B cell (primary cell): ENCODE results near the gene TBR1. TPM values are rescaled to one million over a fixed set of nuclear protein-coding genes. Genes with fewer than 3 reads are reported as not detected.

ENCODE experiments used
- ATAC-seq: fragments of 200-7000 bp; cut with Tn5 transposase; one replicate; pipeline ENCODE4 v1.10.0; 2021; ENCODE audit warnings: low read depth, mild to moderate bottlenecking, moderate number of reproducible peaks, moderate library complexity
- CTCF ChIA-PET: fragments of 350-600 bp; sonication (Branson Sonifier 250); formaldehyde crosslinking; loops from one replicate; lab custom pipeline; 2021; ENCODE audit warnings: antibody characterized with exemption, inconsistent platforms; lab: Charles Lee
- POLR2A ChIA-PET: fragments of 350-600 bp; sonication (Branson Sonifier 250); formaldehyde crosslinking; loops from one replicate; lab custom pipeline; 2021; ENCODE audit warnings: antibody characterized with exemption; lab: Charles Lee
- DNase-seq: peaks from one replicate; pipeline ENCODE4 v3.0.0; 2013
- H2AFZ ChIP-seq: 2 replicates; pipeline ENCODE4 v1.6.1; 2012; ENCODE audit warnings: mild to moderate bottlenecking, low read depth, low read length; ENCODE audit not compliant: insufficient read depth, poor library complexity, severe bottlenecking
- H3K27ac ChIP-seq, 2 donors: 1 replicate in 1 of 2; 2 replicates in 1 of 2; pipeline ENCODE4 v1.5.1; 2012 to 2013; ENCODE audit warnings: low read length in 2 of 2, mild to moderate bottlenecking in 2 of 2, moderate library complexity in 1 of 2
- H3K27me3 ChIP-seq, 4 experiments: fragments of 200-600 bp in 1 of 4; sonication (generic) in 1 of 4; replicated peaks in 1 of 4; 1 replicate in 2 of 4; 2 replicates in 2 of 4; pipeline versions ENCODE4 v1.6.1 to v1.7.0; 2013 to 2016; ENCODE audit warnings: low read length in 3 of 4, mild to moderate bottlenecking in 2 of 4, mixed read lengths in 1 of 4, moderate library complexity in 1 of 4; ENCODE audit not compliant: insufficient read depth in 4 of 4, control insufficient read depth in 3 of 4; ENCODE audit errors: control extremely low read depth in 1 of 4
- H3K36me3 ChIP-seq, 2 experiments: replicated peaks in 1 of 2; 1 replicate in 1 of 2; 2 replicates in 1 of 2; pipeline versions ENCODE4 v1.6.1 to v1.7.1; 2013; ENCODE audit warnings: low read length in 1 of 2; ENCODE audit not compliant: insufficient read depth in 2 of 2, control insufficient read depth in 1 of 2; ENCODE audit errors: control extremely low read depth in 1 of 2, extremely low read depth in 1 of 2
- H3K4me1 ChIP-seq, 2 donors: fragments of 200-600 bp in 1 of 2; sonication (generic) in 1 of 2; 1 replicate in 1 of 2; 2 replicates in 1 of 2; pipeline versions ENCODE4 v1.5.1 to v1.6.1; 2013 to 2017; ENCODE audit warnings: low read length in 2 of 2; ENCODE audit not compliant: control insufficient read depth in 2 of 2, insufficient read depth in 2 of 2
- H3K4me2 ChIP-seq: replicated peaks from 2 replicates; pipeline ENCODE3; 2012; ENCODE audit warnings: mild to moderate bottlenecking, low read depth, low read length; ENCODE audit not compliant: poor library complexity, severe bottlenecking
- H3K4me3 ChIP-seq, 5 experiments: fragments of 200-600 bp in 1 of 5; sonication (generic) in 1 of 5; 1 replicate in 3 of 5; 2 replicates in 2 of 5; pipeline versions ENCODE4 v1.5.1 to v1.7.0; 2011 to 2016; ENCODE audit warnings: low read length in 4 of 5, mild to moderate bottlenecking in 4 of 5, low read depth in 2 of 5, control low read depth in 1 of 5, moderate library complexity in 1 of 5; ENCODE audit not compliant: insufficient read depth in 1 of 5; ENCODE audit errors: control extremely low read depth in 1 of 5, extremely low read depth in 1 of 5
- H3K79me2 ChIP-seq: fragments of 200-600 bp; sonication (generic); one replicate; pipeline ENCODE4 v1.6.0; 2016; ENCODE audit warnings: low read length; ENCODE audit not compliant: control insufficient read depth, insufficient read depth
- H3K9ac ChIP-seq: fragments of 200-600 bp; sonication (generic); 2 replicates; pipeline ENCODE4 v1.6.1; 2017; ENCODE audit warnings: mild to moderate bottlenecking, low read length, moderate library complexity
- H3K9me3 ChIP-seq, 3 donors: one replicate each; pipeline versions ENCODE4 v1.6.1 to v1.7.1; 2013; ENCODE audit warnings: low read length in 2 of 3; ENCODE audit not compliant: control insufficient read depth in 2 of 3, insufficient read depth in 1 of 3; ENCODE audit errors: control extremely low read depth in 1 of 3
- H4K20me1 ChIP-seq: 2 replicates; pipeline ENCODE4 v1.6.0; 2012; ENCODE audit warnings: mild to moderate bottlenecking, low read length; ENCODE audit not compliant: insufficient read depth, control insufficient read depth, poor library complexity, severe bottlenecking
- H3K27ac Mint-ChIP-seq: one replicate; pipeline ENCODE4 v1.8.0; 2021; ENCODE audit warnings: mixed read lengths
- H3K27me3 Mint-ChIP-seq: one replicate; pipeline ENCODE4 v1.8.0; 2021; ENCODE audit warnings: mixed read lengths
- H3K4me1 Mint-ChIP-seq: one replicate; pipeline ENCODE4 v1.8.0; 2021; ENCODE audit warnings: mixed read lengths
- H3K4me3 Mint-ChIP-seq: one replicate; pipeline ENCODE4 v1.8.0; 2021; ENCODE audit warnings: mixed read lengths
- H3K9me3 Mint-ChIP-seq: one replicate; pipeline ENCODE4 v1.8.0; 2022; ENCODE audit warnings: mixed read lengths; ENCODE audit not compliant: insufficient read depth
- CTCF ChIP-seq: fragments of 200-600 bp; IDR thresholded peaks from one replicate; pipeline ENCODE4 v1.8.0; 2022; ENCODE audit warnings: antibody characterized with exemption, mild to moderate bottlenecking
- EZH2 ChIP-seq: IDR thresholded peaks from 2 replicates; pipeline ENCODE4 v1.6.1; 2012; ENCODE audit warnings: borderline replicate concordance, low read depth, mild to moderate bottlenecking, moderate library complexity, low read length; ENCODE audit not compliant: insufficient read depth, poor library complexity, severe bottlenecking
- WGBS: methylation state at CpG from one replicate; pipeline ENCODE4 v1.1.5; 2013; ENCODE audit warnings: missing lambda C conversion rate; ENCODE audit not compliant: insufficient coverage; 5-methylcytosine and 5-hydroxymethylcytosine counted together
- intact Hi-C: fragments of 100-400 bp; cut with micrococcal nuclease; formaldehyde crosslinking; loops from one replicate; pipeline ENCODE4 v1.10.0; 2022
- polyA plus RNA-seq: library from polyadenylated mRNA; depleted of rRNA; stranded (reverse); fragments of >200 nt; gene quantifications from 2 replicates; pipeline ENCODE4 v1.2.3, GENCODE V29; 2012
- total RNA-seq, 2 donors: library from RNA; stranded (reverse); fragments of 120-200 nt in 1 of 2; gene quantifications; 1 replicate in 1 of 2; 2 replicates in 1 of 2; pipeline versions ENCODE4 v1.2.3 to v1.2.4, GENCODE V29; 2013 to 2022

Gene TBR1
- total and polyA plus RNA-seq, 2 donors (not counting 1 experiment from before 2014, with no cell fraction given), result not detected

- no peaks in the 10 kb centered on the region for H3K36me3 ChIP-seq
- peak overlapping the region; percentile 71 for H3K4me3 Mint-ChIP-seq
- peak overlapping the region; percentile 71 for H3K4me2 ChIP-seq
- peak; percentile 87 for TF ChIP-seq EZH2
- no peak for TF ChIP-seq CTCF
- H3K9ac ChIP-seq, result peak overlapping the region; percentile 49
- 7% methylated on average over 124 of the region's 125 CpGs for WGBS
- peak overlapping the region; percentile 61 for H3K27ac Mint-ChIP-seq
- peaks cover 34% of the 10 kb centered on the region for H3K4me1 Mint-ChIP-seq
- H3K9me3 Mint-ChIP-seq, result peaks cover 4% of the 10 kb centered on the region
- peak overlapping the region in 3 of 5 experiments; percentile 16 to 30 (median 22) for H3K4me3 ChIP-seq
- ChIA-PET CTCF (no interaction called here), POLR2A (no interaction called here)
- peaks cover 4 to 85% (median 75%) of the 10 kb centered on the region in 4 experiments for H3K27me3 ChIP-seq
- no peak overlapping the region for H3K27ac ChIP-seq
- DNase-seq (peak; percentile 55), ATAC-seq (peak; percentile 31)
- peaks cover 85% of the 10 kb centered on the region for H3K27me3 Mint-ChIP-seq
- H2AFZ ChIP-seq, result peak overlapping the region; percentile 15
- H3K79me2 ChIP-seq, result no peaks in the 10 kb centered on the region
- H4K20me1 ChIP-seq, result no peaks in the 10 kb centered on the region
- H3K9me3 ChIP-seq, result peaks cover 4 to 42% (median 10%) of the 10 kb centered on the region in 3 donors
- intact Hi-C loops, result no loop called here
- H3K4me1 ChIP-seq, result peaks cover 30 to 63% of the 10 kb centered on the region in 2 donors
Observed at GRCh38 chr2:161423421-161424393, 7.6 kb downstream of the TBR1 start.

DNA sequence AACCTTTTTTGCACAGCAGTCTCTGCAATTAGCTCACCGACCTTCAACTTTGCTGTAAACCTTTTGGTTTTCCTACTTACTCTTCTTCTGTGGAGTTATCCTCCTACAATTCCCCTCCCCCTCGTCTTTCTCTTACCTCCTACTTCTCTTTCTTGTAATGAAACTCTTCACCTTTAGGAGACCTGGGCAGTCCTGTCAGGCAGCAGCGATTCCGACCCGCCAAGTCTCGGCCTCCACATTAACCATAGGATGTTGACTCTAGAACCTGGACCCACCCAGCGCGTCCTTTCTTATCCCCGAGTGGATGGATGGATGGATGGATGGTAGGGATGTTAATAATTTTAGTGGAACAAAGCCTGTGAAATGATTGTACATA, 8.3 kb downstream of the TBR1 start:
- H3K4me1 Mint-ChIP-seq, result peaks cover 27% of the 10 kb centered on the region
- H3K4me3 Mint-ChIP-seq, result peak overlapping the region; percentile 68
- 3% methylated on average over 3 of the region's 9 CpGs for whole genome bisulfite sequencing
- intact Hi-C loops, result no loop called here
- no peak overlapping the region for H3K9ac ChIP-seq
- H2AFZ ChIP-seq, result peak overlapping the region; percentile 15
- ChIA-PET CTCF (interaction anchor here (0.9 kb wide), 1 partner anchor 8 kb away, joined by 3 read pairs; the partner anchor contains the start of gene TBR1), POLR2A (no interaction called here)
- H3K79me2 ChIP-seq, result no peaks in the 10 kb centered on the region
- H3K9me3 ChIP-seq, result peaks cover 4 to 38% (median 10%) of the 10 kb centered on the region in 3 donors
- H3K9me3 Mint-ChIP-seq, result peaks cover 4% of the 10 kb centered on the region
- no peaks in the 10 kb centered on the region for H3K36me3 ChIP-seq
- peaks cover 4 to 85% (median 76%) of the 10 kb centered on the region in 4 experiments for H3K27me3 ChIP-seq
- peak overlapping the region; percentile 61 for H3K27ac Mint-ChIP-seq
- DNase-seq (peak; percentile 41), ATAC-seq (no peak)
- peak overlapping the region in 1 of 5 experiments; percentile 30 for H3K4me3 ChIP-seq
- no peaks in the 10 kb centered on the region for H4K20me1 ChIP-seq
- H3K4me2 ChIP-seq, result peak overlapping the region; percentile 71
- H3K27ac ChIP-seq, result no peak overlapping the region
- TF ChIP-seq CTCF, result no peak
- no peak for TF ChIP-seq EZH2
- H3K4me1 ChIP-seq, result peaks cover 25 to 58% of the 10 kb centered on the region in 2 donors
- H3K27me3 Mint-ChIP-seq, result peaks cover 82% of the 10 kb centered on the region
